ENCODE measurements around the gene DLGAP1. TPM values are rescaled to one million over a fixed set of nuclear protein-coding genes. Genes with fewer than 3 reads are reported as not detected.

The DLGAP1 gene
- total and polyA plus RNA-seq, 7 donors = 0.13 to 2.6 (median 1.3) TPM; not detected in 1

DNA sequence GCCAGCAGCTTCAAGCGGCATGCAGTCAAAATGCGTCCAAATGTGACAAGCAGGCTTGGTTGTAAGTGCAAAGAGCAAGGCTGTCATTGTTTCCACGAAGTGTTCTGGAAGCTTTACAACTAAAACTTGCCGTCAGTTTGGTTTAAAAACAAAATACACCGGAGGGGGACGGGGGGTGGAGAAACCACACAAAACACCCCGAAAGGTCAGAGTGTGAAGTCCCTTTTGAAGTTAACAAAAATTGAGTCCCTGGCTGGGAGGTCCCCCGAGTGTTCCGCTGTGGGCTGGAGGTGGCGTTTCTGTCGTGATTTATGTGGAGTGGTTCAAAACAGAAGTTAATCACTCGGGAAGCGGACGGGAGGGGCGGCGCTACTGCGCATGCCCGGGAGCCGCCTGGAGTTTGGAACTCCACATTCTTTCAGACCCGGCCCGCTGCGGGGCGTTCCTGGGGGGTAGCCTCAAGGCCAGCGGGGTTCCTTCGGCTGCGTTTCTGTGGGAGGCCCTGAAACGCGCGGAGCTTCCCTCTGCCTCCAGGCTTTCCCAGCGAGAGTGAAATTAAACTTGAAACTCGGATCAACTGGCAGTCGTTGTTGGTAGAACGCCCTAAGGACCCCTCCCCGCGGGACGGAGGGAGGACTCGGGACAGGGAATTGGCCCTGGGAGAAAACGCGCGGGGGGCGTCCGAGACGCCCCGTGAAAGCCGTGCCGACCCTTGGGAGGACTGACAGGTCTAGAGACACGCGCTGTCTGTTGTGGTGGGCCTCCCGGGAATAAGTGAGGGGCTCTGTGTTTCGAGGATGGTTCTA is 1003.7 kb downstream of the DLGAP1 start:
- TF ChIP-seq, protein P1, sequence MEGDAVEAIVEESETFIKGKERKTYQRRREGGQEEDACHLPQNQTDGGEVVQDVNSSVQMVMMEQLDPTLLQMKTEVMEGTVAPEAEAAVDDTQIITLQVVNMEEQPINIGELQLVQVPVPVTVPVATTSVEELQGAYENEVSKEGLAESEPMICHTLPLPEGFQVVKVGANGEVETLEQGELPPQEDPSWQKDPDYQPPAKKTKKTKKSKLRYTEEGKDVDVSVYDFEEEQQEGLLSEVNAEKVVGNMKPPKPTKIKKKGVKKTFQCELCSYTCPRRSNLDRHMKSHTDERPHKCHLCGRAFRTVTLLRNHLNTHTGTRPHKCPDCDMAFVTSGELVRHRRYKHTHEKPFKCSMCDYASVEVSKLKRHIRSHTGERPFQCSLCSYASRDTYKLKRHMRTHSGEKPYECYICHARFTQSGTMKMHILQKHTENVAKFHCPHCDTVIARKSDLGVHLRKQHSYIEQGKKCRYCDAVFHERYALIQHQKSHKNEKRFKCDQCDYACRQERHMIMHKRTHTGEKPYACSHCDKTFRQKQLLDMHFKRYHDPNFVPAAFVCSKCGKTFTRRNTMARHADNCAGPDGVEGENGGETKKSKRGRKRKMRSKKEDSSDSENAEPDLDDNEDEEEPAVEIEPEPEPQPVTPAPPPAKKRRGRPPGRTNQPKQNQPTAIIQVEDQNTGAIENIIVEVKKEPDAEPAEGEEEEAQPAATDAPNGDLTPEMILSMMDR (IDR thresholded peaks at IDR 0.05) = no peak
- peak; percentile 93 to 98 (median 96) for TF ChIP-seq POLR2AphosphoS5 (IDR thresholded peaks at IDR 0.05)
- peak in 2 of 4 donors; percentile 4 to 20 for TF ChIP-seq EP300 (IDR thresholded peaks at IDR 0.05)
- TF ChIP-seq POLR2A (IDR thresholded peaks at IDR 0.05) = peak; percentile 95 to 96
- H3K4me3 ChIP-seq = peak overlapping the region; percentile 67 to 82 (median 78)
- 0% methylated on average over 50 of the region's 50 CpGs for WGBS, 2 donors
- H3K27me3 ChIP-seq = no peaks in the 10 kb centered on the region
- intact Hi-C loops (cut with DNase I) = loop anchor here (2.0 to 10.0 kb wide), 5 partner anchors 107 to 794 kb away; partner anchors contain the start of genes MYL12B and SMCHD1
- H3K36me3 ChIP-seq = peaks cover 0 to 4% (median 2%) of the 10 kb centered on the region in 4 donors
- H3K27ac ChIP-seq = peak overlapping the region; percentile 97 to 100 (median 99)
- peak; percentile 97 for DNase-seq
- no peaks in the 10 kb centered on the region for H3K9me3 ChIP-seq
- H3K4me1 ChIP-seq = peaks cover 0 to 41% (median 34%) of the 10 kb centered on the region in 4 donors

DNA sequence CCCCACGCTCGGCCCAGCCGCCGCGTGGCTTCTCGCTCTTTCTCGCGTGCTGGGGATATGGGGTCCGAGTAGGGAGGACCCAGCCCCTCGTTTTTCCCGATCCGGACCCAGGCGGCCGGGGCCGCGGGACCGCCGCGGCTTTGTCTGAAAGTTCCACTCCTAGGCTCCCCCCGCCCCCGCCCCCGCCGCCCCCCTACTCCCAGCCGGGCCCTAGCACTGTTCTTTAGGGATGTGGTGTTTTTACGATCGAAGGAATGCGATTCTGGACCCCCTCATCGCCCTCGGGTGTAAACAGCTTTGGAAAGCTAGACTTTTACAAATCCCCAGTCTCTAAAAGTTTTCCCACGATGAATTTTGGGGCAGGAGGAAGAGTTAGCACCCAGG is 1004.3 kb downstream of the DLGAP1 start:
- 0 to 1% methylated on average over 30 of the region's 30 CpGs for WGBS, 2 donors
- Histone ChIP-seq H3K4me3 (peak overlapping the region; percentile 67 to 82 (median 78)), H3K36me3 (no peaks in the 10 kb centered on the region), H3K9me3 (no peaks in the 10 kb centered on the region), H3K27me3 (no peaks in the 10 kb centered on the region), H3K4me1 (peaks cover 0 to 37% (median 33%) of the 10 kb centered on the region in 4 donors), H3K27ac (peak overlapping the region; percentile 97 to 100 (median 99))
- no peak for DNase-seq
- TF ChIP-seq, protein P1 (IDR thresholded peaks at IDR 0.05) = no peak
- no peak for TF ChIP-seq POLR2AphosphoS5 (IDR thresholded peaks at IDR 0.05)
- TF ChIP-seq EP300 (IDR thresholded peaks at IDR 0.05) = no peak
- no peak for TF ChIP-seq POLR2A (IDR thresholded peaks at IDR 0.05)
- intact Hi-C loops (cut with DNase I) = loop anchor here (2.0 to 10.0 kb wide), 5 partner anchors 106 to 793 kb away; partner anchors contain the start of genes MYL12B and SMCHD1

DNA sequence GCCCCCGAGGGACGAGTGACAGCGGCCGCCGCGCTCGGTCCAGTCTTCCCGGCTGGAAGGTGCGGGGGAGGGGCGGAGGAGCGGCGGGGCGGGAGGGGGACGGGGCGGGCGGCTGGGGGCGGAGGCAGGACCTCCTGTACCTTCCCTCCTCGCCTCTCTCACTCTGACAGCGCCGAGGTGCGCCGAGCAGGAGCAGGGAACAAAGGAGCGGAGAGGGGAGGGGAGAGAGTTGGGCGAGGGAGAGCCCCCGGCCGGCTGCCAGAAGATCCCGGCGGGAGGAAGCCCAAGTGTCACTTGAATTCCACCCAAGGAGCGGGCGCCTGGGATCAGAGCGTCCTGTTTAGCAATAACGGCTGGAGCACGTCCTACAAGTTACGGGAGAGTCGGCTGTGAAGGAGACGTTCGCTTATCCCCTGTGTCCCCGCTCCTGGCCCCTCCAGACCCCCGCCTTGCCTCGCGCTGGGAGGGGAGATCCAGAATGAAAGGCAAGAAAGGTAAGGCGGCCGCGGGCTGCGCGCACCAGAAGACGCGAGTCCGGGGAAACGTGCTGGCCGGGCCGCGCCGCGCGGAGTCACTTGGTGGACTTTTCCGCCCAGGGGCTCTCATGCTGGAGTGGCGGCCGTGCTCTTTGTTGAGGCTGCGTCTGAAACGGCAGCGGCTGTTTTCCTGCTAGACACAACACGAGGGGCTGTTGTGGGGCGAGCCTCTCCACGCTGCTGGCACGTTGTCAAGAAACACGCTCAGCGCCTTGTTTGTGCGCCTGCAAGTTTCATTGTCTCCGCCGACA is 1004.9 kb downstream of the DLGAP1 start, which contains the start of gene TGIF1:
Gene TGIF1 (plus strand): TSS at position 161 of the 787 bp plus-strand sequence. CDS start 318 bp downstream, at position 479.
- 0 to 1% methylated on average over 71 of the region's 71 CpGs for WGBS, 2 donors
- H3K27me3 ChIP-seq = no peaks in the 10 kb centered on the region
- DNase-seq = peak; percentile 94

DNA sequence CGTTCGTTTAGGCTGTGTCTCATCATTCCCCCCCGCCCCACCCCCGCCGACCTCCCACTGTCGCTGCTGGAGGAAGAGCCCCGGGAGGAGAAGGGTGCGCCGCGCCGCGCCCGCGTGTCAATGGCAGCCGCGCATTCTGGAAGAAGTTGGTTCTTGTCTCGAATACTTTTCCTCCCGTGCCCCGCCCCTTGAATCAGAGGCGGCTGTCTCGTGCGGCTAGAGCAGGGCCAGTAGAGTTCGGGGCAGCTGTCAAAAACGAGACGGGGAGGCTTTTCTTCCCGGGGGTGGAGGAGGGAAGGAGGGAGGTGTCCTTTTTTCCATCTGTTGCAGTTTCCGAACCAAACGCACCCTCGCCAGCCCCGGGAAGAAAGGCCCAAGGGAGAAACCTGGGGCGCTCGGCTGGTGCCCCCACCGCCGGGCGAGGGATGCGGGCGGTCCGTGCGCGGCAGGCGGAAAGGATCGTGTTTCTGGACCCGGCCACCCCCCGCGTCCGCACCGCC is 1005.5 kb downstream of the DLGAP1 start:
- DNase-seq = no peak
- WGBS, 2 donors = 0 to 1% methylated on average over 47 of the region's 47 CpGs

More for the DNA sequence above, 1004.9 kb downstream of the DLGAP1 start, which contains the start of gene TGIF1:
- Histone ChIP-seq H3K36me3 (no peaks in the 10 kb centered on the region), H3K9me3 (no peaks in the 10 kb centered on the region), H3K27ac (peak within 1 kb of the TSS; percentile 97 to 100 (median 99)), H3K4me3 (peak within 1 kb of the TSS; percentile 67 to 82 (median 78)), H3K4me1 (peaks cover 0 to 32% (median 27%) of the 10 kb centered on the region in 4 donors)
- peak; percentile 80 to 86 for TF ChIP-seq POLR2A (IDR thresholded peaks at IDR 0.05)
- TF ChIP-seq EP300 (IDR thresholded peaks at IDR 0.05) = peak in 1 of 4 donors; percentile 27
- peak; percentile 89 to 93 (median 92) for TF ChIP-seq POLR2AphosphoS5 (IDR thresholded peaks at IDR 0.05)
- TF ChIP-seq, protein P1 (IDR thresholded peaks at IDR 0.05) = no peak
- intact Hi-C loops (cut with DNase I) = loop anchor here (2.0 to 10.0 kb wide), 5 partner anchors 105 to 793 kb away; partner anchors contain the start of genes MYL12B and SMCHD1

More for the DNA sequence above, 1005.5 kb downstream of the DLGAP1 start:
- Histone ChIP-seq H3K36me3 (no peaks in the 10 kb centered on the region), H3K27ac (peak overlapping the region; percentile 97 to 100 (median 99)), H3K4me3 (peak overlapping the region; percentile 67 to 82 (median 78)), H3K4me1 (peaks cover 0 to 25% (median 23%) of the 10 kb centered on the region in 4 donors), H3K9me3 (no peaks in the 10 kb centered on the region), H3K27me3 (no peaks in the 10 kb centered on the region)
- TF ChIP-seq POLR2AphosphoS5 (IDR thresholded peaks at IDR 0.05) (peak in 2 of 4 donors; percentile 24 to 74), EP300 (IDR thresholded peaks at IDR 0.05) (no peak)
- intact Hi-C loops (cut with DNase I) = loop anchor here (2.0 to 10.0 kb wide), 6 partner anchors 105 to 1845 kb away; partner anchors contain the start of genes MYL12B, SMCHD1 and ZBTB14
